Stimulated activated CD8-positive, alpha-beta memory T cell treated with anti-CD3 and anti-CD28 coated beads, Interleukin-7, amount 100 ng/mL, for 4 hours (primary cell): ENCODE data around the gene PNPT1.
"Not testable (repeated sequence)": the region's sequence is repeated elsewhere in the genome, so short reads cannot be mapped to it uniquely, and the experiment has no call there.

Experiments used
- DNase-seq, 2 donors: peaks; one replicate each; pipeline ENCODE4 v3.0.0-alpha.2; 2020; ENCODE audit warnings: low read depth in 2 of 2

The PNPT1 gene

DNA sequence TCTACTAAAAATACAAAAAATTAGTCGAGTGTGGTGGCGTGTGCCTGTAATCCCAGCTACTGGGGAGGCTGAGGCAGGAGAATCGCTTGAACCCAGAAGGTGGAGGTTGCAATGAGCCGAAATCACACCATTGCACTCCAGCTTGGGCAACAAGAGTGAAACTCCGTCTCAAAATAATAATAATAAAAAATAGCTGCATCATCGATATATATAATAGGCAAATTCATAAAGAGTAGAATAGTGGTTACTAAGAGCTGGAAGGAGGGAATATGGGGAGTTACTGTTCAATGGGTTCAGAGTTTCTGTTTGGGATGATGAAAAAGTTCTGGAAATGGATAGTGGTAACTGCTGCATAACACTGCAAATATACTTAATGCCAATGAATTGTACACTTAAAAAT is 96.8 kb downstream of the PNPT1 start:
- not testable (repeated sequence) for DNase-seq

DNA sequence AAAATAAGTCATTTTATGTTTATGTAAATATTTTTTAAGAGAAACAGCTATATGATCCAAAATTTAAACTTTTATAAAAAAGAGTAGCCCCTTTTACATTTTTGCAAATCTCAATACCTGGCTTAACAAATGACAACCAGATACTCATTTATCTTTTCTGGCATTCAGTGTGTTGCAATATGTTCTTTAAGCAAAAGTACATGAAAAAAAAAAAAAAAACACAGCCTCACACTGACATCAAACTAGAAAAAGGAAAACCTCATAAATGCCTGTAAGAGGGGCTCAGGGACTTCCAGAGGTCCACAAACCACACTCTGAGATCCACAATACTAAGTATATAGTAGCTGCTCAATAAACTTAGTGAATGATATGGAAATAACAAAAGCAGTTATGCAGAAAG is 98.1 kb downstream of the PNPT1 start:
- DNase-seq = no peak

DNA sequence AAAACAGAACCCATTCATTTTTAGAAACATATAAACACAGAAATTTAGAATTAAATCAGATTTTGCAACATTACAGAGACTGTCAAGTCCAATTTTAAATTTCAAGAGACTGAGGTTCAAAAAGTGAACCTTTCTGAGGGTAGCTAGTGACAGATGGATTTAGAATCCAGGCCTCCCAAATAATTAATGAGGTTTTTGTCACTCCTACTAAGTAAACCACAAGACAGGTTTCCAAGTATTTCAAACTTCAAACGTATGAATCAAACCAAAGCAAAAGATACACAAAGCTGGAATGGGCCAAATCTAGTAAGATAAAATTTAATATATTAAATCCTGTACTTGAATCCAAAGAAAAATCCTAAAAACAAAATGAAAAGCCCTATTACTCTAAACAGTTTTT is 101.5 kb downstream of the PNPT1 start:
- DNase-seq = no peak

DNA sequence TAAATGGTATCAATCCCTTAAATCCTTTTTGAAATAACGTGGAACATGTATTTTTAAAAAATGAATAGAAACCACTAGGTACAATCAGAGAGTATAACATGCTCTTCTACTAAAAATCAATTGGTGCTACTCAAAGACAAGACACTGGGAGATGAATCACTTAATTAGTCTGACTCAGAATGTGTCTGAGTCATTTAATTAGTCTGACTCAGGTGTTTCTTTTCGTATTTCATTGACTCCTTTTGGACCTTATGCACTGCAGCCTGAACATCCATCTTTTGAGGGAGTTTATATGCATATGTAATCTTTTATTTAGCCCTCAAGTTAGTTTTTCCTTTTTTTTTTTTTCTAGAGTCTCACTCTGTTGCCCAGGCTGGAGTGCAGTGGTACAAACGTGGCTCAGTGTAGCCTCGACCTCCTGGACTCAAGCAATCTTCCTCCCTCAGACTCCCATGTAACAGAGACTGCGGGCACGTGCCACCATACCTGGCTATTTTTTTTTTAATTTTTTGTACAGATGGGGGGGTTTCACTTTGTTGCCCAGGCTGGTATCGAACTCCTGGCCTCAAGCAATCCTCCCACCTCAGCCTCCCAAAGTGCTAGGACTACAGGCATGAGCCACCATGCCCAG is 102.7 kb downstream of the PNPT1 start:
- no peak for DNase-seq

DNA sequence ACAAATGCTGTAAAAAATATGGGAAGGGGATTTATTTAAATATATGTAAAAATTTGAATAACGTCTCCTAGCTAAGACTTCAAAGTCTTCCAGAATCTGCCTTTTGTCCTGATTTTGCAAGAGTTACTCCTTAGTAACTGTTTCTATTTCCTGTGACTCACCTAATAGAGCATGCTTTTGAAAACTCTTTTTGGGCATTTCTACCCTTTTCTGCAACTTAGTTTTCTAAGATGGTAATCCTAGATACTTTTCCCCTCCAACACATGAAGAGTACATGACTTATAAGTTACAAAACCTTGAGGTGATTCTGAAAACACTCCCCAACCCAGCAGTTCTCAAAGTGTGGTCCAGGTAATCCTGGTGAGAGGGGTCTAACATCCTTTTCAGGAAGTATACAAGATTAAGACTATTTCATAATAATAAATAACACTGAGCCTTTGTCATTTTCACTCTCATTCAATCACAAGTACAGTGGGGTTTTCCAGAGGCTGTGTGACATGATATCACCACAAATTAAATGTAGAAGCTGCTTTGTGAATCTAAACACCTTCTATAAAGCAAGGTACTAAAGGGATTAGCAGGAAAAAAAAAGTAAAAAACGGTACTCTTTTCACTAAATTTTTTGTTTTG is 108.1 kb downstream of the PNPT1 start:
- no peak for DNase-seq
